Parathyroid adenoma (tissue), 2 donors: ENCODE results near the gene KRT73.

Experiments
- H2AFZ ChIP-seq: fragments of 300-600 bp; sonication (generic); one replicate; pipeline ENCODE4 v1.7.0; 2017; ENCODE audit warnings: antibody characterized with exemption, mild to moderate bottlenecking
- H3K27ac ChIP-seq: fragments of 300-600 bp; sonication (generic); one replicate; pipeline ENCODE4 v1.7.0; 2017
- H3K27me3 ChIP-seq: fragments of 300-600 bp; sonication (generic); one replicate; pipeline ENCODE4 v1.7.0; 2017; ENCODE audit warnings: low read length; ENCODE audit not compliant: control insufficient read depth, insufficient read depth
- H3K36me3 ChIP-seq: fragments of 300-600 bp; sonication (generic); one replicate; pipeline ENCODE4 v1.7.0; 2017; ENCODE audit warnings: low read length; ENCODE audit not compliant: control insufficient read depth, insufficient read depth
- H3K4me1 ChIP-seq: fragments of 300-600 bp; sonication (generic); one replicate; pipeline ENCODE4 v1.7.0; 2017; ENCODE audit warnings: control low read depth
- H3K4me2 ChIP-seq: fragments of 300-600 bp; sonication (generic); one replicate; pipeline ENCODE4 v1.7.0; 2017; ENCODE audit warnings: low read length
- H3K4me3 ChIP-seq: fragments of 300-600 bp; sonication (generic); one replicate; pipeline ENCODE4 v1.7.0; 2017; ENCODE audit warnings: low read depth, low read length
- H3K79me2 ChIP-seq: fragments of 300-600 bp; sonication (generic); one replicate; pipeline ENCODE4 v1.7.0; 2017; ENCODE audit warnings: control low read depth
- H3K9ac ChIP-seq: fragments of 300-600 bp; sonication (generic); one replicate; pipeline ENCODE4 v1.7.0; 2017; ENCODE audit warnings: mild to moderate bottlenecking
- H3K9me3 ChIP-seq: fragments of 300-600 bp; sonication (generic); one replicate; pipeline ENCODE4 v1.7.0; 2017; ENCODE audit warnings: low read length; ENCODE audit not compliant: control insufficient read depth
- TF ChIP-seq, protein P1 (sequence below): fragments of 300-600 bp; sonication (generic); IDR thresholded peaks from one replicate; pipeline ENCODE4 v1.7.0; 2017; ENCODE audit warnings: antibody characterized with exemption, mild to moderate bottlenecking
- donor health status: primary hyperparathyroidism.

Gene KRT73

DNA sequence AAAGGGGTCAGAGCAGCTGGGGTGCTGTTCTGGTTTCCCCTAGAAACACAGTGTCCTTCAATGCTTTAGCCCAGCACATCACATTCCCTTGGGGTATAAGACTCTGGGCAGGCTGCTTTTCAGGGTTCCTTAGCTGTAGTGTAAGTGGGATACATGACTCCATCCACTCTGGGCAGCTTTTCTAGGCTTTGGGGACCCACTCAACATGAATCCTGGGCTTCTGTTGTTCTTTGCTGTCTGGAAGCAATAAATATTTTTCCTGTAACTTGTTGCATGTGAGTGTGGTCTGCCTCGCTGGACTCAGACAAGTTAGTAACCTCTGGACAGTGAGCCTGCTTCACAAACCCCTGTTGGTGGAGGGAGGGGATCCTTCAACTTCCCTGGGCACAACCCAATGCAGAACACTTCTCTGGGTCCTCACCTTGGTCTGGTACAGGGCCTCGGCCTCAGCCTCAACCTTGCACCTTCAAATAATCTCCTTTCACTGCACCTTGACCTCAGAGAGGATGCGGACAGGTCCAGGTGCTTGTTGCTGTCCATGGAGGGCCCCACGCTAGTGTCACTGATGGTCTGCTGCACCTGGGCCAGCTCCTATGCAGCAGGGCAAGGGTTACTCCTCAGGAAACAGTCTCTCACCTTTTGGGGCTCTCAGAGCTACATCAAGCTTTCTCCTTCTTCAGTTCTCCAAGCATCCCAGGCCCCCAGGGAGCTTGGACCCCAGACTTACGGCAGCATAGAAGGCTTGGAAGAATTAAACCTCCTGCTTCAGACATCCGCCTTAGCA lies 13.5 kb upstream of the KRT73 start:
- Histone ChIP-seq H2AFZ (no peak overlapping the region), H3K27ac (no peak overlapping the region), H3K79me2 (no peaks in the 10 kb centered on the region), H3K4me2 (no peak overlapping the region), H3K36me3 (no peaks in the 10 kb centered on the region), H3K9ac (no peak overlapping the region), H3K4me3 (no peak overlapping the region), H3K27me3 (no peaks in the 10 kb centered on the region), H3K9me3 (no peaks in the 10 kb centered on the region), H3K4me1 (peaks cover 7% of the 10 kb centered on the region)
- TF ChIP-seq, protein P1, sequence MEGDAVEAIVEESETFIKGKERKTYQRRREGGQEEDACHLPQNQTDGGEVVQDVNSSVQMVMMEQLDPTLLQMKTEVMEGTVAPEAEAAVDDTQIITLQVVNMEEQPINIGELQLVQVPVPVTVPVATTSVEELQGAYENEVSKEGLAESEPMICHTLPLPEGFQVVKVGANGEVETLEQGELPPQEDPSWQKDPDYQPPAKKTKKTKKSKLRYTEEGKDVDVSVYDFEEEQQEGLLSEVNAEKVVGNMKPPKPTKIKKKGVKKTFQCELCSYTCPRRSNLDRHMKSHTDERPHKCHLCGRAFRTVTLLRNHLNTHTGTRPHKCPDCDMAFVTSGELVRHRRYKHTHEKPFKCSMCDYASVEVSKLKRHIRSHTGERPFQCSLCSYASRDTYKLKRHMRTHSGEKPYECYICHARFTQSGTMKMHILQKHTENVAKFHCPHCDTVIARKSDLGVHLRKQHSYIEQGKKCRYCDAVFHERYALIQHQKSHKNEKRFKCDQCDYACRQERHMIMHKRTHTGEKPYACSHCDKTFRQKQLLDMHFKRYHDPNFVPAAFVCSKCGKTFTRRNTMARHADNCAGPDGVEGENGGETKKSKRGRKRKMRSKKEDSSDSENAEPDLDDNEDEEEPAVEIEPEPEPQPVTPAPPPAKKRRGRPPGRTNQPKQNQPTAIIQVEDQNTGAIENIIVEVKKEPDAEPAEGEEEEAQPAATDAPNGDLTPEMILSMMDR: no peak

DNA sequence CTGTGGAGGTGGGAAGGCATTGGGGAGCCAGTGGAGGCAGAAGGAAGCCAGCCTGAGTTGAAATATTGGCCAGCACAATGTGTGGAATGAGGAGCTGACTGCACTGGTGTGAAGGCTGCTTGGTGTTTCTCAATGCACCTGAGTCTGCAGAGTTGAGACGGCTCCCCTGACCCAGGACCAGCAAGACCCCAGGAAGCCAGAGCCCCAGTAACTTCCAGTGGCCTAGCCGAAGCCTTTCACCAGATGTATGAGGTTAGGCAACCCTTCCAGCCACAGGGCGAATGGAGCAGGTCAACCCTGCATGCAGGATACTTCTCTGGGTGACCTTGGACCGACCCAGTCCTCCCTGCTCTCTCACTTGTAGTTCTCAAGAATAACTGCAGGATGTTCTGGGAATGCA lies 12.9 kb upstream of the KRT73 start:
- H2AFZ ChIP-seq: no peak overlapping the region
- peaks cover 7% of the 10 kb centered on the region for H3K4me1 ChIP-seq
- no peak overlapping the region for H3K4me2 ChIP-seq
- no peak overlapping the region for H3K4me3 ChIP-seq
- H3K36me3 ChIP-seq: no peaks in the 10 kb centered on the region
- no peak overlapping the region for H3K9ac ChIP-seq
- no peak overlapping the region for H3K27ac ChIP-seq
- no peaks in the 10 kb centered on the region for H3K79me2 ChIP-seq
- H3K9me3 ChIP-seq: no peaks in the 10 kb centered on the region
- TF ChIP-seq, protein P1: no peak
- no peaks in the 10 kb centered on the region for H3K27me3 ChIP-seq

DNA sequence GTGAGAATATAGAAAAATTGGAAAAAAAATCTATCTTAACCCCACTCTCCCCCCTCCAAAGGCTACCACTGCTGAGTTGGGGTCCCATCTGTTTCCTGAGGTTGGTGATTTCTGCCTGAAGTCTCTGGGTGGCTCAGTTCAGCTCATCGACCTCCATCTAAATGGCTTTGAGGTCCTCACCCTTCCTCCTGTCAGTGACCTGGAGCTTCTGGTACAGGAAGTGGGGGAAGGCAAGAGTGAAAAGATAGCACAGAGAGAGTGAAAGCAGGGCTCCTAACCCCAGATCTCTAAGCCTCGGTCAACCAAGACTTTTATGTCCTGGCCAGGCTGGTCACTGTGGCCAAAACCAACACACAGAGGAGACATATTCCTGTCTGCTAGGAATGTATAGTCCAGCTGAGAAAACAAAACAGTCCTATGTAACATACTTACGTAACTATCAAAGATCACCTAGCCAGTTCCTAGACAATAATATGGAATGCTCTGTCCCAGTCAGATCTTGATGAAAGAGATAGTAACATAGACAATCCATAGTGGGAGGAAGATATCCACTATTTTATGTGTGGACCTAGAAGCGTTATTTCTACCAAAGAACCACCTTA lies 12.3 kb upstream of the KRT73 start:
- Histone ChIP-seq H3K4me1 (peaks cover 7% of the 10 kb centered on the region), H3K9ac (no peak overlapping the region), H3K27ac (no peak overlapping the region), H3K79me2 (no peaks in the 10 kb centered on the region), H3K36me3 (no peaks in the 10 kb centered on the region), H3K4me2 (no peak overlapping the region), H2AFZ (no peak overlapping the region), H3K9me3 (no peaks in the 10 kb centered on the region), H3K4me3 (no peak overlapping the region), H3K27me3 (no peaks in the 10 kb centered on the region)
- TF ChIP-seq, protein P1: no peak

DNA sequence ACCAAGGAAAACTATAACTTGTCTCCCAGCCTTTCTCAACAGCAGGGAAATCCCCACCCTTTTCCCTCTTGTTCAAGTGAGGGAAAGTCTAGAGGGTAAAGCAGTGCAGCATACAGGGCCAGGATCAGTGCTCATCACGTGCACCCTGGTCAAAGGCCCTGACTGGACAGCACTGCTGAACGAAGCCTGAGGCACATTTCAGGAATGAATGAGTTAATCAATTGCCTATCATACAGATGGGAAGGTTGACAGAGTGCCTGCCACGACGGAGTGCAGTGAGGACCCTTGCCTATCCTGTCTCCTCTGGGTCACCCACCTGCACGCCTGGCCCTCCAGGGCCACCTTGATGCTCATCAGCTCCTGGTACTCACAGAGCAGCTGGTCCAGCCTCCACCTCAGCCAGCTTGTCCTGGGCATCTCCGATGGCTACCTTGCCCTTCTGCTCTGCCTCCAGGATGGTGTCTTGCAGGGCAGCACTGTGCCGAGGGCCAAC lies 11.7 kb upstream of the KRT73 start:
- no peaks in the 10 kb centered on the region for H3K79me2 ChIP-seq
- no peak overlapping the region for H3K4me3 ChIP-seq
- no peak overlapping the region for H2AFZ ChIP-seq
- no peaks in the 10 kb centered on the region for H3K9me3 ChIP-seq
- no peak overlapping the region for H3K27ac ChIP-seq
- TF ChIP-seq, protein P1: no peak
- H3K36me3 ChIP-seq: no peaks in the 10 kb centered on the region
- H3K9ac ChIP-seq: no peak overlapping the region
- peaks cover 7% of the 10 kb centered on the region for H3K4me1 ChIP-seq
- no peak overlapping the region for H3K4me2 ChIP-seq
- H3K27me3 ChIP-seq: no peaks in the 10 kb centered on the region
